ENCODE measurements around the gene EPHA5. TPM values are rescaled to one million over a fixed set of nuclear protein-coding genes. Genes with fewer than 3 reads are reported as not detected.

EPHA5 gene
- polyA plus RNA-seq, 3 donors = not detected

- peaks cover 0 to 3% (median 0%) of the 10 kb centered on the region in 7 donors for H3K9me3 Mint-ChIP-seq
- H3K4me3 ChIP-seq (replicated peaks in 1 of 3; ENCODE audit: low read depth in 2 of 3, low read length in 3 of 3) = no peak overlapping the region
- H3K36me3 ChIP-seq (replicated peaks in 1 of 2; ENCODE audit: control insufficient read depth in 1 of 2, insufficient read depth in 2 of 2, low read length in 2 of 2) = no peaks in the 10 kb centered on the region
- H3K4me2 ChIP-seq (replicated peaks; ENCODE audit: extremely low read depth, low read length, poor library complexity, severe bottlenecking) = no peak overlapping the region
- no peaks in the 10 kb centered on the region for H3K4me1 ChIP-seq (ENCODE audit: control insufficient read depth in 1 of 2, insufficient read depth in 2 of 2, low read length in 2 of 2)
- H3K9me3 ChIP-seq (replicated peaks in 1 of 2; ENCODE audit: control insufficient read depth in 1 of 2, insufficient read depth in 1 of 2, low read length in 2 of 2) = no peaks in the 10 kb centered on the region
- H3K4me1 Mint-ChIP-seq = no peaks in the 10 kb centered on the region
- no peaks in the 10 kb centered on the region for H3K27me3 ChIP-seq (ENCODE audit: control insufficient read depth in 2 of 2, insufficient read depth in 2 of 2, low read length in 2 of 2)
- no peak overlapping the region for H3K27ac ChIP-seq (ENCODE audit: low read depth in 1 of 2, low read length in 2 of 2)
- no peaks in the 10 kb centered on the region for H3K79me2 ChIP-seq (ENCODE audit: insufficient read depth, low read length)
- no peaks in the 10 kb centered on the region for H3K36me3 Mint-ChIP-seq
- H3K27me3 Mint-ChIP-seq (ENCODE audit: low read depth in 3 of 3) = no peaks in the 10 kb centered on the region
- H4K20me1 ChIP-seq (ENCODE audit: insufficient read depth, low read length) = no peaks in the 10 kb centered on the region
- intact Hi-C loops (cut with micrococcal nuclease) = no loop called here
- 100% methylated on average over 1 of the region's 4 CpGs for WGBS (ENCODE audit: insufficient coverage)
- no peak for TF ChIP-seq CTCF (IDR thresholded peaks at IDR 0.05)
- DNase-seq = no peak
- no peak overlapping the region for H3K4me3 Mint-ChIP-seq
- H3K27ac Mint-ChIP-seq = no peak overlapping the region
- no peak overlapping the region for H2AFZ ChIP-seq (ENCODE audit: insufficient read depth, low read depth, low read length, poor library complexity, severe bottlenecking)
- no peak overlapping the region for H3K9ac ChIP-seq (ENCODE audit: insufficient read depth, low read length, poor library complexity, severe bottlenecking)
These were observed 353.8 kb downstream of the EPHA5 start for GRCh38 chr4:65316534-65316933.

- Histone ChIP-seq H3K9ac (ENCODE audit: insufficient read depth, low read length, poor library complexity, severe bottlenecking) (no peak overlapping the region), H2AFZ (ENCODE audit: insufficient read depth, low read depth, low read length, poor library complexity, severe bottlenecking) (no peak overlapping the region), H3K4me3 (replicated peaks in 1 of 3; ENCODE audit: low read depth in 2 of 3, low read length in 3 of 3) (no peak overlapping the region), H3K79me2 (ENCODE audit: insufficient read depth, low read length) (no peaks in the 10 kb centered on the region), H3K27me3 (ENCODE audit: control insufficient read depth in 2 of 2, insufficient read depth in 2 of 2, low read length in 2 of 2) (no peaks in the 10 kb centered on the region), H3K4me1 (ENCODE audit: control insufficient read depth in 1 of 2, insufficient read depth in 2 of 2, low read length in 2 of 2) (no peaks in the 10 kb centered on the region), H3K9me3 (replicated peaks in 1 of 2; ENCODE audit: control insufficient read depth in 1 of 2, insufficient read depth in 1 of 2, low read length in 2 of 2) (no peaks in the 10 kb centered on the region), H4K20me1 (ENCODE audit: insufficient read depth, low read length) (no peaks in the 10 kb centered on the region), H3K27ac (ENCODE audit: low read depth in 1 of 2, low read length in 2 of 2) (no peak overlapping the region), H3K36me3 (replicated peaks in 1 of 2; ENCODE audit: control insufficient read depth in 1 of 2, insufficient read depth in 2 of 2, low read length in 2 of 2) (no peaks in the 10 kb centered on the region), H3K4me2 (replicated peaks; ENCODE audit: extremely low read depth, low read length, poor library complexity, severe bottlenecking) (no peak overlapping the region)
- no peak for DNase-seq
- no peak overlapping the region for H3K27ac Mint-ChIP-seq
- no peak for TF ChIP-seq CTCF (IDR thresholded peaks at IDR 0.05)
- no peaks in the 10 kb centered on the region for H3K4me1 Mint-ChIP-seq
- H3K27me3 Mint-ChIP-seq (ENCODE audit: low read depth in 3 of 3) = no peaks in the 10 kb centered on the region
- H3K9me3 Mint-ChIP-seq = peaks cover 0 to 5% (median 0%) of the 10 kb centered on the region in 7 donors
- intact Hi-C loops (cut with micrococcal nuclease) = no loop called here
- no peaks in the 10 kb centered on the region for H3K36me3 Mint-ChIP-seq
- no CpG with 5 or more reads among the region's 3 CpGs for WGBS (ENCODE audit: insufficient coverage)
- H3K4me3 Mint-ChIP-seq = no peak overlapping the region
These were observed 359.2 kb downstream of the EPHA5 start for GRCh38 chr4:65311120-65311519.
